Measurements from ENCODE around the gene ERN1.

DNA sequence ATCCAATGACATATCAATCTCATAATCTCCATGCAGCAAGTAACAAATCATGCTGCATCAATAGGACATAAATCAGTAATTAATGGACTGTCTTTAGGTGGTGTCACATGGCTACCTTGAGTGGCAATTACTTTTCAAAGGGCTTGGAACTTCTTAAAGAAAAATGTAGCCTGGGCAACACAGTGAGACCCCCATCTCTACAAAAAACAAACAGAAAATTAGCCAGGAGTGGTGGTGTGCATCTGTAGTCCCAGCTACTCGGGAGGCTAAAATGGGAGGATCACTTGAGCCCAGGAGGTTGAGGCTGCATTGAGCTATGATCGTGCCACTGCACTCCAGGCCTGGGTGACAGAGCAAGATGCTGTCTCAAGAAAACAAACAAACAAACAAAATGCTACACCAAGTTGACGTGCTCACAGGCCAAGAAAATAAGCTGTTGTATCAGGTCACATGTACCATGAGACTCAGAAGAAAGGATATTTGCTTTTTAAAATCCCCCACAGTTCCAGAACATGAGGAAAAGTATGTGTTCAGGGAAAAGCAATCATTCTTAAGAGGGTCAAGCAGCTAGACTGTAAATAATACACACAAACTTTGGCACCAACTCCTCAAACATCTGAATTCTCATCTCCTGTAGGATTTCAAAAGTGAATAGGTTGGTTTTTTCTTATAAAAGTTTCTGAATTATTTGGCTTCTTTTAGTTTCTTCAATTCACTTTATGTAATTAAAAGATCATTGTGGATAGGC is 23.8 kb upstream of the ERN1 start:
- no peak for TF ChIP-seq POLR2AphosphoS5 (IDR thresholded peaks at IDR 0.05; ENCODE audit: low read depth)
- TF ChIP-seq, protein P1, sequence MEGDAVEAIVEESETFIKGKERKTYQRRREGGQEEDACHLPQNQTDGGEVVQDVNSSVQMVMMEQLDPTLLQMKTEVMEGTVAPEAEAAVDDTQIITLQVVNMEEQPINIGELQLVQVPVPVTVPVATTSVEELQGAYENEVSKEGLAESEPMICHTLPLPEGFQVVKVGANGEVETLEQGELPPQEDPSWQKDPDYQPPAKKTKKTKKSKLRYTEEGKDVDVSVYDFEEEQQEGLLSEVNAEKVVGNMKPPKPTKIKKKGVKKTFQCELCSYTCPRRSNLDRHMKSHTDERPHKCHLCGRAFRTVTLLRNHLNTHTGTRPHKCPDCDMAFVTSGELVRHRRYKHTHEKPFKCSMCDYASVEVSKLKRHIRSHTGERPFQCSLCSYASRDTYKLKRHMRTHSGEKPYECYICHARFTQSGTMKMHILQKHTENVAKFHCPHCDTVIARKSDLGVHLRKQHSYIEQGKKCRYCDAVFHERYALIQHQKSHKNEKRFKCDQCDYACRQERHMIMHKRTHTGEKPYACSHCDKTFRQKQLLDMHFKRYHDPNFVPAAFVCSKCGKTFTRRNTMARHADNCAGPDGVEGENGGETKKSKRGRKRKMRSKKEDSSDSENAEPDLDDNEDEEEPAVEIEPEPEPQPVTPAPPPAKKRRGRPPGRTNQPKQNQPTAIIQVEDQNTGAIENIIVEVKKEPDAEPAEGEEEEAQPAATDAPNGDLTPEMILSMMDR (IDR thresholded peaks at IDR 0.05; ENCODE audit: insufficient read depth, low read length): no peak
- TF ChIP-seq, protein P2, sequence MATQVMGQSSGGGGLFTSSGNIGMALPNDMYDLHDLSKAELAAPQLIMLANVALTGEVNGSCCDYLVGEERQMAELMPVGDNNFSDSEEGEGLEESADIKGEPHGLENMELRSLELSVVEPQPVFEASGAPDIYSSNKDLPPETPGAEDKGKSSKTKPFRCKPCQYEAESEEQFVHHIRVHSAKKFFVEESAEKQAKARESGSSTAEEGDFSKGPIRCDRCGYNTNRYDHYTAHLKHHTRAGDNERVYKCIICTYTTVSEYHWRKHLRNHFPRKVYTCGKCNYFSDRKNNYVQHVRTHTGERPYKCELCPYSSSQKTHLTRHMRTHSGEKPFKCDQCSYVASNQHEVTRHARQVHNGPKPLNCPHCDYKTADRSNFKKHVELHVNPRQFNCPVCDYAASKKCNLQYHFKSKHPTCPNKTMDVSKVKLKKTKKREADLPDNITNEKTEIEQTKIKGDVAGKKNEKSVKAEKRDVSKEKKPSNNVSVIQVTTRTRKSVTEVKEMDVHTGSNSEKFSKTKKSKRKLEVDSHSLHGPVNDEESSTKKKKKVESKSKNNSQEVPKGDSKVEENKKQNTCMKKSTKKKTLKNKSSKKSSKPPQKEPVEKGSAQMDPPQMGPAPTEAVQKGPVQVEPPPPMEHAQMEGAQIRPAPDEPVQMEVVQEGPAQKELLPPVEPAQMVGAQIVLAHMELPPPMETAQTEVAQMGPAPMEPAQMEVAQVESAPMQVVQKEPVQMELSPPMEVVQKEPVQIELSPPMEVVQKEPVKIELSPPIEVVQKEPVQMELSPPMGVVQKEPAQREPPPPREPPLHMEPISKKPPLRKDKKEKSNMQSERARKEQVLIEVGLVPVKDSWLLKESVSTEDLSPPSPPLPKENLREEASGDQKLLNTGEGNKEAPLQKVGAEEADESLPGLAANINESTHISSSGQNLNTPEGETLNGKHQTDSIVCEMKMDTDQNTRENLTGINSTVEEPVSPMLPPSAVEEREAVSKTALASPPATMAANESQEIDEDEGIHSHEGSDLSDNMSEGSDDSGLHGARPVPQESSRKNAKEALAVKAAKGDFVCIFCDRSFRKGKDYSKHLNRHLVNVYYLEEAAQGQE (IDR thresholded peaks at IDR 0.05; ENCODE audit: insufficient replicate concordance, low read depth): no peak
- TF ChIP-seq GABPA (IDR thresholded peaks at IDR 0.05; ENCODE audit: low read depth): no peak

All from HL-60 (cell line).